Osteocyte (in vitro differentiated cells): ENCODE measurements around the gene DOLPP1. TPM values are rescaled to one million over a fixed set of nuclear protein-coding genes. Genes with fewer than 3 reads are reported as not detected.
A peak's percentile ranks its signal among the peaks of the same experiment; 100 is the strongest.

Experiments
- DNase-seq: peaks from one replicate; pipeline ENCODE4 v3.0.0; 2021; ENCODE audit warnings: mixed read lengths; ENCODE audit not compliant: unreplicated experiment; ENCODE audit errors: extremely low spot score
- H3K27ac Mint-ChIP-seq: one replicate; pipeline ENCODE4 v1.8.0; 2021; ENCODE audit warnings: mild to moderate bottlenecking, mixed read lengths; ENCODE audit not compliant: unreplicated experiment
- H3K27me3 Mint-ChIP-seq: one replicate; pipeline ENCODE4 v1.8.0; 2021; ENCODE audit warnings: mixed read lengths; ENCODE audit not compliant: unreplicated experiment
- H3K36me3 Mint-ChIP-seq: one replicate; pipeline ENCODE4 v1.8.0; 2021; ENCODE audit warnings: mixed read lengths; ENCODE audit not compliant: unreplicated experiment
- H3K4me1 Mint-ChIP-seq: one replicate; pipeline ENCODE4 v1.8.0; 2021; ENCODE audit warnings: mixed read lengths; ENCODE audit not compliant: unreplicated experiment
- H3K4me3 Mint-ChIP-seq: one replicate; pipeline ENCODE4 v1.8.0; 2021; ENCODE audit warnings: mild to moderate bottlenecking, moderate library complexity, mixed read lengths; ENCODE audit not compliant: unreplicated experiment
- H3K9me3 Mint-ChIP-seq: one replicate; pipeline ENCODE4 v1.8.0; 2021; ENCODE audit warnings: mixed read lengths; ENCODE audit not compliant: unreplicated experiment
- CTCF ChIP-seq: fragments of 200-600 bp; sonication (generic); IDR thresholded peaks from 2 replicates; pipeline ENCODE4 v1.5.0; 2021; ENCODE audit warnings: antibody characterized with exemption, mild to moderate bottlenecking, moderate library complexity
- total RNA-seq: library from RNA; stranded (reverse); gene quantifications from 2 replicates; pipeline ENCODE4 v1.2.1, GENCODE V29; 2021

The DOLPP1 gene
- total RNA-seq, 1 donor from 2014 or later, result 13.3 TPM

DNA sequence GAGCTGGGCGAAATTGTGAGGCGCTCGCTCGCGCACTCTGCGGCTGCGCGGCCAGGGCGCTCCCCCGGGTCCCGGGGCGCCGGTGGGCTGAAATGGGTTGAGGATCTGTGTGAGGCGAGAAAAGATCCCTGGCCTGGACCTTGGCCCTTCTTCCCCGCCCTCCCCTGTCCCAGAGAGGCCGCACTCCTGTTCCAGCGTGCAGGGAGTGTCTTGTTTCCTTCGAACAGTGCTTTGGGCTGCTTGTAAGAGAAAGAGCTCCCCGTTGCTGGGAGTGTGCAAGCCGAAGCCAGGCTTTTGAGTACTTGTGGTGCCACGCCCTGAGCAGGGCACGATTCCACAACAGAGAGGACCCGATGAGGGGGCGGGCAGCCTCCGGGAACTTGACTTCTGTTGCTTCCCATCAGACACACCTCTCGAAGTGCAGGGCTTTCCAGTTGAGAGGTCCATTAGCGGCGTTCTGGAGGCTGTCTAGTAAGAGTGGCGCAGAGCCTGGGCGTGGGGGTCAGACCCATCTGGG lies 535 bp downstream of the DOLPP1 start:
- no peaks in the 10 kb centered on the region for H3K27me3 Mint-ChIP-seq

DNA sequence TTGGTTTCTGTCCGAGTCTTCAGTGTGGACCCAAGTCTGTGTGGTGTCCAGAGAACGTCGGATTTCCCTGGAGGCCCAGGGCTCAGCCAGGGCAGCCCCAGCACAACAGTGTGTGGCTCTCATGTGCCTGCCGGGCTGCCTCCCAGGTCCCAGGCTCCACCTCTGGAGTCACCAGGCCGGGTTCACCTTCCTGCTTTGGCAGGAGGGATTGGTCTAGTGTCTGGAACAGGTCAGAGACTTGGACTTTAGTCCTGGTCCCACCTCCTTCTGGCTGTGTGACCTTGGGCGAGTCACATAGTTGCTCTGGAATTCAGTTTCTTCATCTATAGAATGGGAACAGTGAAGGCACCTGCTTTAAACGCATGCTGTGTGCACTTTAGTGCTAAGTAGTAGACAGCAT lies 3.2 kb downstream of the DOLPP1 start:
- Mint-ChIP-seq H3K9me3 (no peaks in the 10 kb centered on the region), H3K36me3 (no peaks in the 10 kb centered on the region), H3K27ac (no peak overlapping the region)

More for the DNA sequence above, 535 bp downstream of the DOLPP1 start:
- Mint-ChIP-seq H3K4me3 (peak overlapping the region; percentile 83), H3K4me1 (peaks cover 15% of the 10 kb centered on the region), H3K9me3 (no peaks in the 10 kb centered on the region), H3K36me3 (no peaks in the 10 kb centered on the region), H3K27ac (peak overlapping the region; percentile 50)
- TF ChIP-seq CTCF, result no peak
- DNase-seq, result no peak

DNA sequence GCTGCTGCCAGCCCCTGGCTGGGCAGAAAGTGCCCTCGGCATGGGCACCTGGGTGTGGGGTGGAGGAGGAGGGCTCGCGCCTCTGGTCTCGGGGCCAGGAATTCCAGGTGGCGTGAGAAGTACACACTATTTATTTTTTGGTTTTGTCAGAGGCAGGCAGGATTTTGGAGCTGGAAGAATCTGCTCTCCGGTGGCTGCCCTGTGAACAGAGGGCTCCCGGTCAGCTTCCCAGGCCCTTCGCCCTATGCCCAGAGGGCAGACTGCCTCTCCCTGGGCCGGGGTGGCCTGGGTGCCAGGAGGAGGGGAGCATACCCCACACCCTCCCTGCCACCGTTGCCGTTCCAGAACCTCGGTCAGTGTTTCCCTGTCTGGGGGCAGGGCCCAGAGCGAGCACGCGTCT lies 8.3 kb downstream of the DOLPP1 start:
- no peak for TF ChIP-seq CTCF
- Mint-ChIP-seq H3K4me1 (peaks cover 2% of the 10 kb centered on the region), H3K27ac (no peak overlapping the region), H3K4me3 (no peak overlapping the region), H3K9me3 (no peaks in the 10 kb centered on the region), H3K27me3 (no peaks in the 10 kb centered on the region), H3K36me3 (peaks cover 7% of the 10 kb centered on the region)
- DNase-seq, result no peak

More for the DNA sequence above, 3.2 kb downstream of the DOLPP1 start:
- Mint-ChIP-seq H3K4me1 (peaks cover 15% of the 10 kb centered on the region), H3K27me3 (no peaks in the 10 kb centered on the region), H3K4me3 (no peak overlapping the region)
- TF ChIP-seq CTCF, result no peak
- DNase-seq, result no peak

DNA sequence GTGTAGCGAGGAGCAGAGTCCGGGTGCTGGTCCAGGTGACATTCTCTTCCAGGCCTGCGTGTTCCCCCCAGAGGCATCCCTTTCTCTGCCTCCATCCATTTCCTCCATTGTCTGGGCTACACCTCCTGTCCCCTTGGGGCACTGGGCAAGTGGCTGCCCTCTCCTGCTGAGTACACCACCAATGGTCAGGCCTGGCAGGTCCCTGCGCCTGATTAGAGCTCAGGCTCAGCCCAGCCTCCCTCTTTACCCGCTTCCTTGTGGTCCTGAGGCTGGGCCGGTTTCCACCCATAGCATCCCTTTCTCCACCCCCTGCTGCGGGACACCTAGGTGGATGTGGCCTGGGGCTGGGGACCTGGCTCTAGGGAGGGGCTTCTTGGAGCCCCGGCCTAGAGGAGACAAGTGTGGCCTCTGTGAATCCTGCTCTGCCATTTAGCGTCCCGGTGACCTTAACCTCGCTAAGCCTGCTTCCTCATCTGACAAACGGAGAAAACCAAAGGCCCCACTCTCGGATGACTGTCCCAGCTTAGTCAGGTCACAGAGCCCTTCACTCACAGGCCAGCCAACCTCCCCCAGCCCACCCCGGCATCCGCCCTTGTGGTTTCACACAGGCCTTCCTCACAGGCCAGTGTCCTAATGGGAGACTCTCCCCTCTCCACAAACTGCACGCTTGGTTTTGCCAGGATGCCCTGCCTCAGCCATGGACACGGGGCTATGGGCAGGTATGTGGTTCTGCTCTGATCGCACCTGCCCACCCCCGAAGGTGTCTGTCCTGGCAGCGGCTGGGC lies 12.9 kb downstream of the DOLPP1 start:
- TF ChIP-seq CTCF, result no peak
- Mint-ChIP-seq H3K9me3 (no peaks in the 10 kb centered on the region), H3K27me3 (no peaks in the 10 kb centered on the region), H3K4me1 (peaks cover 2% of the 10 kb centered on the region), H3K4me3 (no peak overlapping the region), H3K36me3 (peaks cover 23% of the 10 kb centered on the region), H3K27ac (peak overlapping the region; percentile 55)
- DNase-seq, result no peak

- no peak for TF ChIP-seq CTCF
- DNase-seq, result no peak
- Mint-ChIP-seq H3K27me3 (no peaks in the 10 kb centered on the region), H3K36me3 (peaks cover 23% of the 10 kb centered on the region), H3K9me3 (no peaks in the 10 kb centered on the region), H3K4me3 (no peak overlapping the region), H3K4me1 (peaks cover 2% of the 10 kb centered on the region), H3K27ac (no peak overlapping the region)
These were observed 13.7 kb downstream of the DOLPP1 start for GRCh38 chr9:129094387-129095169.
